PC-3 (cell line): ENCODE data around the gene PPP1R1B. TPM values are rescaled to one million over a fixed set of nuclear protein-coding genes. Genes with fewer than 3 reads are reported as not detected.
"Not testable (repeated sequence)": the region's sequence is repeated elsewhere in the genome, so short reads cannot be mapped to it uniquely, and the experiment has no call there.

Experiments used
- ATAC-seq: fragments of 200-7000 bp; cut with Tn5 transposase; 2 replicates; pipeline ENCODE4 v1.9.1; 2020; ENCODE audit warnings: mild to moderate bottlenecking, moderate library complexity
- BruUV-seq: library from RNA; stranded (reverse); fragments of 400-500 nt; replicated peaks from 2 replicates; lab custom pipeline; 2021; lab: Mats Ljungman, UMichigan
- CTCF ChIA-PET: fragments of 300-600 bp; sonication (Branson Sonifier 250); formaldehyde crosslinking; loops from one replicate; lab custom pipeline; 2022; ENCODE audit warnings: antibody characterized with exemption; lab: Charles Lee
- POLR2A ChIA-PET: fragments of 300-600 bp; sonication (Branson Sonifier 250); formaldehyde crosslinking; loops from one replicate; lab custom pipeline; 2022; ENCODE audit warnings: antibody characterized with exemption; ENCODE audit not compliant: unreplicated experiment; lab: Charles Lee
- DNase-seq: peaks from one replicate; pipeline ENCODE4 v3.0.0-alpha.2; 2015
- H2AFZ ChIP-seq: fragments of 300-600 bp; sonication (generic); 2 replicates; pipeline ENCODE4 v1.6.0; 2016; ENCODE audit warnings: antibody characterized with exemption, low read length
- H3F3A ChIP-seq: fragments of 300-600 bp; sonication (generic); one replicate; pipeline ENCODE4 v1.6.0; 2017; ENCODE audit warnings: antibody characterized with exemption, low read length, control low read depth, mild to moderate bottlenecking; ENCODE audit not compliant: unreplicated experiment
- H3K27ac ChIP-seq: fragments of 300-600 bp; sonication (generic); 2 replicates; pipeline ENCODE4 v1.5.1; 2016; ENCODE audit warnings: mild to moderate bottlenecking, low read length
- H3K27me3 ChIP-seq: fragments of 300-600 bp; sonication (generic); 2 replicates; pipeline ENCODE4 v1.6.1; 2016; ENCODE audit warnings: low read length, mixed read lengths
- H3K36me3 ChIP-seq: fragments of 300-600 bp; sonication (generic); 2 replicates; pipeline ENCODE4 v1.6.1; 2016; ENCODE audit warnings: low read depth, mixed run types, low read length, mixed read lengths
- H3K4me1 ChIP-seq: fragments of 300-600 bp; sonication (generic); 2 replicates; pipeline ENCODE4 v1.5.1; 2016; ENCODE audit warnings: low read length; ENCODE audit not compliant: insufficient read depth
- H3K4me2 ChIP-seq: fragments of 300-600 bp; sonication (generic); 2 replicates; pipeline ENCODE4 v1.6.0; 2016; ENCODE audit warnings: low read length
- H3K4me3 ChIP-seq: fragments of 300-600 bp; sonication (generic); 2 replicates; pipeline ENCODE4 v1.5.1; 2016; ENCODE audit warnings: mild to moderate bottlenecking, low read length, mixed read lengths
- H3K79me2 ChIP-seq: fragments of 300-600 bp; sonication (generic); 2 replicates; pipeline ENCODE4 v1.6.1; 2017; ENCODE audit warnings: low read length, mixed read lengths
- H3K9ac ChIP-seq: fragments of 300-600 bp; sonication (generic); 2 replicates; pipeline ENCODE4 v1.6.0; 2016; ENCODE audit warnings: mild to moderate bottlenecking, low read length
- H3K9me2 ChIP-seq: fragments of 300-600 bp; sonication (generic); replicated peaks from 2 replicates; pipeline ENCODE4 v1.6.1; 2016; ENCODE audit warnings: mixed run types, low read length, mixed read lengths
- H3K9me3 ChIP-seq: fragments of 300-600 bp; sonication (generic); 2 replicates; pipeline ENCODE4 v1.6.1; 2016; ENCODE audit warnings: low read length, mixed read lengths
- H4K20me1 ChIP-seq: fragments of 300-600 bp; sonication (generic); 2 replicates; pipeline ENCODE4 v1.6.1; 2016; ENCODE audit warnings: low read length, mixed read lengths
- EZH2 ChIP-seq: fragments of 300-600 bp; sonication (generic); IDR thresholded peaks from one replicate; pipeline ENCODE4 v1.6.1; 2017; ENCODE audit warnings: antibody characterized with exemption, mild to moderate bottlenecking, low read length; ENCODE audit not compliant: unreplicated experiment
- EZH2phosphoT487 ChIP-seq: fragments of 300-600 bp; sonication (generic); IDR thresholded peaks from 2 replicates; pipeline ENCODE4 v1.6.1; 2018; ENCODE audit warnings: mild to moderate bottlenecking, antibody characterized with exemption, low read length, borderline replicate concordance
- intact Hi-C: fragments of 100-400 bp; cut with micrococcal nuclease; formaldehyde crosslinking; loops from 2 replicates; pipeline ENCODE4 v1.9.0; 2023
- total RNA-seq: library from RNA; depleted of rRNA; stranded (reverse); fragments of >200 nt; gene quantifications from 2 replicates; pipeline ENCODE4 v1.2.3, GENCODE V29; 2014
- TF ChIP-seq, protein P1 (sequence below): fragments of 300-600 bp; sonication (generic); conservative IDR thresholded peaks from 2 replicates; pipeline ENCODE4 v1.5.1; 2017; ENCODE audit warnings: antibody characterized with exemption, low read depth, mild to moderate bottlenecking, low read length

Gene PPP1R1B
- total RNA-seq, 1 experiment from 2014 or later, result 3.1 TPM

DNA sequence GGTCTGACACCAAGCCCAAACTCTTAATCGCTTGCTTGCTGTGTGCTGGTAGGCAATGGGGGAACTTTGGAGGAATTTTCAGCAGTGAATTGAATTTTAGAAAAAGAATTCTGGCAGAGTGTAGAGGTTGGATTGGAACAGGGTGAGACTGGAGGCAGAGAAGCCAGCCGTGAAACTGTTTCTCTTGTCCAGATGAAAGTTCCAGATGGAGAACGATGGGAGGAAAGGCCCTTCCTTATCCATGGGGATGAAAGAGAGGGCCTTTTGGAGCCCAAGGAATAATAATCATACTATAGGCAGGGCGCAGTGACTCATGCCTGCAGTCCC, 45.0 kb upstream of the PPP1R1B start:
- no peak overlapping the region for H2AFZ ChIP-seq
- no peaks in the 10 kb centered on the region for H4K20me1 ChIP-seq
- no peaks in the 10 kb centered on the region for H3K9me2 ChIP-seq
- TF ChIP-seq, protein P1, sequence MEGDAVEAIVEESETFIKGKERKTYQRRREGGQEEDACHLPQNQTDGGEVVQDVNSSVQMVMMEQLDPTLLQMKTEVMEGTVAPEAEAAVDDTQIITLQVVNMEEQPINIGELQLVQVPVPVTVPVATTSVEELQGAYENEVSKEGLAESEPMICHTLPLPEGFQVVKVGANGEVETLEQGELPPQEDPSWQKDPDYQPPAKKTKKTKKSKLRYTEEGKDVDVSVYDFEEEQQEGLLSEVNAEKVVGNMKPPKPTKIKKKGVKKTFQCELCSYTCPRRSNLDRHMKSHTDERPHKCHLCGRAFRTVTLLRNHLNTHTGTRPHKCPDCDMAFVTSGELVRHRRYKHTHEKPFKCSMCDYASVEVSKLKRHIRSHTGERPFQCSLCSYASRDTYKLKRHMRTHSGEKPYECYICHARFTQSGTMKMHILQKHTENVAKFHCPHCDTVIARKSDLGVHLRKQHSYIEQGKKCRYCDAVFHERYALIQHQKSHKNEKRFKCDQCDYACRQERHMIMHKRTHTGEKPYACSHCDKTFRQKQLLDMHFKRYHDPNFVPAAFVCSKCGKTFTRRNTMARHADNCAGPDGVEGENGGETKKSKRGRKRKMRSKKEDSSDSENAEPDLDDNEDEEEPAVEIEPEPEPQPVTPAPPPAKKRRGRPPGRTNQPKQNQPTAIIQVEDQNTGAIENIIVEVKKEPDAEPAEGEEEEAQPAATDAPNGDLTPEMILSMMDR, result no peak
- TF ChIP-seq EZH2phosphoT487 (no peak), EZH2 (no peak)
- intact Hi-C loops, result no loop called here
- H3K27me3 ChIP-seq, result no peaks in the 10 kb centered on the region
- no peak overlapping the region for H3K9ac ChIP-seq
- no TSS peak for BruUV-seq
- no peaks in the 10 kb centered on the region for H3F3A ChIP-seq
- ATAC-seq (no peak), DNase-seq (no peak)
- H3K4me3 ChIP-seq, result no peak overlapping the region
- H3K79me2 ChIP-seq, result no peaks in the 10 kb centered on the region
- no peak overlapping the region for H3K4me2 ChIP-seq
- ChIA-PET CTCF (no interaction called here), POLR2A (no interaction called here)
- H3K27ac ChIP-seq, result no peak overlapping the region
- H3K36me3 ChIP-seq, result no peaks in the 10 kb centered on the region
- no peaks in the 10 kb centered on the region for H3K4me1 ChIP-seq
- no peaks in the 10 kb centered on the region for H3K9me3 ChIP-seq

DNA sequence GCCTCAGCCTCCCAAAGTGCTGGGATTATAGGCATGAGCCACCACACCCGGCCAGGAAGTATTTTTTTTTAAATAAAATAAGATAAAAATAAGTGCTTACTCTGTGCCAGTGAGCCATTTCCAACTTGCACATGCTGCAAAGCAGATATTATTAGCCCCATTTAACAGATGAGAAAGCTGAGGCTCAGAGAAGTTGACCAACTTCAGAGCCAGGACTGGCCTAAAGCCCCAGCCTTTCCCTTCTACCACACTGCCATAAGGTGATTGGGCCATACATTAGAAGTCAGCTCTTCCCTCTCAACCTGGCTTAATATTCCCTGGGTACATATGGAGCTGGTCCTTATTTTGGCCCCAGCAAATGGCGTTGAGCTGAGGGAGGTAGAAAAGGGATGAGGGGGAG, 44.1 kb upstream of the PPP1R1B start:
- TF ChIP-seq, protein P1, result no peak
- no peak for TF ChIP-seq EZH2
- no peak for TF ChIP-seq EZH2phosphoT487
- POLR2A ChIA-PET, result no interaction called here

DNA sequence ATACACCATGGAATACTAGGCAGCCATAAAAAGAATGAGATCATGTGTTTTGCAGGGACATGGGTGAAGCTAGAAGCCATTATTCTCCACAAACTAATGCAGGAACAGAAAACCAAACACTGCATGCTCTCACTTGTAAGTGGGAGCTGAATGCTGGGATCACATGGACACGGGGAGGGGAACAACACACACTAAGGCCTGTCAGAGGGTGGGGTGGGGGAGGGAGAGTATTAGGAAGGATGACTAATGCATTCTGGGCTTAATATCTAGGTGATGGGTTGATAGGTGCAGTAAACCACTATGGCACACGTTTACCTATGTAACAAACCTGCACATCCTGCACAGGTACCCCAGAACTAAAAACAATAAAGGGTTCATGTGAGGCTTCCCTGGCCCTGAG, 36.6 kb upstream of the PPP1R1B start:
- H3K4me2 ChIP-seq, H3K79me2 ChIP-seq, H4K20me1 ChIP-seq, H3F3A ChIP-seq, H3K4me3 ChIP-seq, POLR2A ChIA-PET, CTCF ChIA-PET, H3K9me3 ChIP-seq, H3K36me3 ChIP-seq, H3K9ac ChIP-seq, H3K27me3 ChIP-seq, intact Hi-C loops, H3K27ac ChIP-seq, ATAC-seq, H3K9me2 ChIP-seq, BruUV-seq, H2AFZ ChIP-seq, H3K4me1 ChIP-seq: not testable (repeated sequence)
- DNase-seq, result peak; percentile 26

More for the DNA sequence above, 44.1 kb upstream of the PPP1R1B start:
- Histone ChIP-seq H2AFZ (no peak overlapping the region), H3K27ac (no peak overlapping the region), H3K9me2 (no peaks in the 10 kb centered on the region), H3K27me3 (no peaks in the 10 kb centered on the region), H3K4me3 (no peak overlapping the region), H3K79me2 (no peaks in the 10 kb centered on the region), H3K36me3 (no peaks in the 10 kb centered on the region), H3K4me2 (no peak overlapping the region), H3F3A (no peaks in the 10 kb centered on the region), H3K9ac (no peak overlapping the region), H4K20me1 (no peaks in the 10 kb centered on the region), H3K9me3 (no peaks in the 10 kb centered on the region), H3K4me1 (no peaks in the 10 kb centered on the region)
- CTCF ChIA-PET, result no interaction called here
- no peak for ATAC-seq
- no TSS peak for BruUV-seq
- no peak for DNase-seq
- intact Hi-C loops, result no loop called here
